GM19238 (cell line): ENCODE measurements around the gene INO80.
"Not testable (repeated sequence)": the region's sequence is repeated elsewhere in the genome, so short reads cannot be mapped to it uniquely, and the experiment has no call there.

Experiments
- DNase-seq: peaks from one replicate; pipeline ENCODE4 v3.0.0; 2011; ENCODE audit warnings: low spot score; ENCODE audit not compliant: insufficient read length

INO80 gene

DNA sequence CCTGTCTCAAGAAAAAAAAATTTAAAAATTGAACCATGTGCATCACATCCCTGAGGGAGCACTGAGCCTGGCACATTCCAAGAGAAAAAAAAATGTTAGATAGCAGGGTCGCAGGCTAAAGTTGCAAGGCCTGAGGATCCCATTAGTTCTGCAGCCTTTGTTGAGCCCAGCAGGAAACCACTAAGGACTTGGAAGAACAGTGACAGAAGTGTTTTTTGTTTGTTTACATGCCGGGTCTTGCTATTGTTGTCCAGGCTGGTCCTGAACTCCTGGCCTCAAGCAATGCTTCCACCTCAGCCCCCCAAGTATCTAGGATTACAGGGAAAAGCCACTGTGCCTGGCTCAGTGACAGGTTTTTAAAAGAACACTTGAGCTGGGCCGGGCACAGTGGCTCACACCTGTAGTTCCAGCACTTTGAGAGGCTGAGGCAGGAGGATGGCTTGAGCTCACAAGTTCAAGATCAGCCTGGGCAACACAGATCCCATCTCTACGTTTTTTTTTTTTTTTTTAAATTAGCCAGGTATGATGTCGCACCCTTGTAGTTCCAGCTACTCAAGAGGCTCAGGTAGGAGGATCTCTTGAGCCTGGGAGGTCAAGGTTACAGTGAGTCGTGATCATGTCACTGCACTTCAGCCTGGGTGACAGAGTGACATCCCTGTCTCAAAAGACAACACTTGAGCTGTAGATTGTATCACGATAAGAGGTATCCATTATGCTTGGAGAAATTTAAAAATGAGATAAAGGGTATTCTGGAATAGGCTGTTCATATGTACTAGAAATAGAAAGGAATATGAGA, 147.6 kb downstream of the INO80 start:
- no peak for DNase-seq

GRCh38 chr15:40964634-40965033, 151.4 kb downstream of the INO80 start:
- no peak for DNase-seq

- DNase-seq, result no peak
Measured at GRCh38 chr15:40964006-40964405, 152.1 kb downstream of the INO80 start.

DNA sequence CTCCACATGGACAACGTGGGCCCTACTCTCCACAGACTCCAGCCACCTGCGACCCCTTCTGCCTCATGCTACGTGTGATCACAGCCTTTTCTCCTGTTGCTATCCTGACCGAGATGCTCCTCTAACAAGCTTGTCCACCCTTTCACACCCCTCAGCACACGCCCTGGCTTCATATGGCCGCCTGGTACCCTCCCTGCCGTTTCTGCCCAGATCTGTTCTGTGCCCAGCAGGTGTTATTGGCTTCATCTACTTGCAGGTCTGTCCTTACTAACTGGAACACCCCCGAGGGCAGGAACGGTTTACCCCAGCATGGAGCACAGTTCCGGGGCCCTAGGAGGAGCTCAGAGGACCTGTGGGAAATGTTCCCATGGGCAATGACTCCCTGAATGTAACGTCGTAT, 152.9 kb downstream of the INO80 start:
- no peak for DNase-seq

DNA sequence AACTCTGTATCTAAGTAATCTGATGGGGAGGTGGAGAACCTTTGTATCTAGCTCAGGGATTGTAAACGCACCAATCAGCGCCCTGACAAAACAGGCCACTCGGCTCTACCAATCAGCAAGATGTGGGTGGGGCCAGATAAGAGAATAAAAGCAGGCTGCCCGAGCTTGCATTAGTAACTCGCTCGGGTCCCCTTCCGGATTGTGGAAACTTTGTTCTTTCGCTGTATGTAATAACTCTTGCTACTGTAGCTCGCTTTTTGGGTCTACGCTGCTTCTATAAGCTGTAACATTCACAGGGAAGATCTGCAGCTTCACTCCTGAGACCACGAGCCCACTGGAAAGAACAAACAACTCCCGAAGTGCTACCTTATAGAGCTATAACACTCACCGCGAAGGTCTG, 153.8 kb downstream of the INO80 start:
- DNase-seq, result not testable (repeated sequence)

DNA sequence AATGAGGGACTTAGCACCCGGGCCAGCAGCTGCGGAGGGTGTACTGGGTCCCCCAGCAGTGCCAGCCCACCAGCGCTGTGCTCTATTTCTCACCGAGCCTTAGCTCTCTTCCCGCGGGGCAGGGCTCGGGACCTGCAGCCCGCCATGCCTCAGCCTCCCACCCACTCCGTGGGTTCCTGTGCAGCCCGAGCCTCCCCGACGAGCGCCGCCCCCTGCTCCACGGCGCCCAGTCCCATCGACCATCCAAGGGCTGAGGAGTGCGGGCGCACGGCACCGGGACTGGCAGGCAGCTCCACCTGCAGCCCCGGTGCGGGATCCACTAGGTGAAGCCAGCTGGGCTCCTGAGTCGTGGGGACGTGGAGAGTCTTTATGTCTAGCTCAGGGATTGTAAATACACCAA, 154.3 kb downstream of the INO80 start:
- not testable (repeated sequence) for DNase-seq

GRCh38 chr15:40960925-40961324, 155.2 kb downstream of the INO80 start:
- no peak for DNase-seq

GRCh38 chr15:40960151-40960885, 155.8 kb downstream of the INO80 start:
- no peak for DNase-seq

GRCh38 chr15:40959331-40960141, 156.5 kb downstream of the INO80 start:
- DNase-seq, result no peak

GRCh38 chr15:40958723-40959122, 157.4 kb downstream of the INO80 start:
- no peak for DNase-seq

- DNase-seq, result no peak
Measured at GRCh38 chr15:40958146-40958545, 157.9 kb downstream of the INO80 start.

DNA sequence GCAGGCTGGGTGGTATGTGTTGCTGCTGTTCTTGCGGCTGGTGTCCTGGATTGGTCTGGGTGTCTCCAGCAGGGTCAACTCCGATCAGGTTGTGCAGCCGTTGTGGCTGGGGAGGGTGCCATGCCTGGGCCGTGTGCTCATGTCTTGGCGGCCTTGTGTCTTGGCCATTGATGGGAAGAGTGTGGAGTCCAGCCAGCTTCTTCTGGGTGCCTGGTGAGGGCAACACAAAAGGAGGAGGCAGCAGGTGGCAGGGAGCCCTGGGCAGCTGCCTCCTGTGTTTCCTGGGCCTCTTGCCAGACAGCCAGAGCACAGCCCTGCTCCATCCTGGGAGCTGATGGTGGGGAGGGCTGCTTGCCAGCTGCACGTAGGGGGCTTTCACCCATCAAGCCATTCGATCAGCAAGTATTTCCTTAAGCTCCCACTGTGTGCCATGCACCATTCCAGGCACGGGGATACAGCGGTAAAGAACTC, 158.5 kb downstream of the INO80 start:
- DNase-seq, result no peak

DNA sequence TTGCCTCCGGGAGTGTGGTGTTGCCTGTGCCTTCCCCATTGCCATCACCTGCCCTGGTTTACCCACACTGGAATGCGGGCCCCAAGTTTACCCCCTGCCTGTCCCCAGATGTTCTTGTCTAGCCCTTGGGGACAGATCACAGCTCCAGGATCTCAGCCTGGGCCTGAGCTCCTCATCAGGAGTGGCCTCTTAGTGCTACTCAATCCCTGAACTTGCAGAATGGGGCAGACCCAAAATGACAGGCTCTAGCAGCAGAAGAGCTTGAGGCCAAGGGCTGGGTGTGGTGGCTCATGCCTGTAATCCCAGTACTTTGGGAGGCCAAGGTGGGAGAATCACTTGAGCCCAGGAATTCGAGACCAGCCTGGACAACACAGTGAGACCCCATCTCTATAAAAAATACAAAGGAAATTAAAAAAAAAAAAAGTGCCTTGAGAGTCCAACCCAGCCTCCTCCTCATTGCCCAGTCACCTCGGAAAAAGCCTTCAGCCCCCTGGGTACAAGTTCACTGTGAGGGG, 159.0 kb downstream of the INO80 start:
- no peak for DNase-seq

DNA sequence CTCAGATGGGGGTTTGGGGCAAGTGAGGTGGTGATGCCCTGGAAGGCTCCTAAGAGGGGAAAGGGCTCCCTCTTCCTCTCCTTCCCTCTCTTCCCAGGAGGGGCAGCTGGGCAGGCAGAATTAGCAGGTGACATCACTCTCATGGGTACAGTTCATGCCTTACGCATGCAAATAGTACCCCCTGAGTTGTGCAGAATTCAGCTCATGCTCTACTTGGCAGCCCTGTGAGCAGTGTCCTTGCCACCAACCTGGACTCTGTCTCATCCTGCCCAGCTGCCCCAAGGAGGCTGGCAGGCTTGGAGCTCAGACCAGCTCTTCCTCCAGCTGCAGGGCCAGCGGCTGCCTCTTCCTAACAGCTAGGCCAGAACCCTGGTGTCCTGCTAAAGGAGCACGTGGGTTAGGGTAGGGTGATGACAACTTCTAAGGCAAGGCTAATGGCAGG, 159.5 kb downstream of the INO80 start:
- no peak for DNase-seq

DNA sequence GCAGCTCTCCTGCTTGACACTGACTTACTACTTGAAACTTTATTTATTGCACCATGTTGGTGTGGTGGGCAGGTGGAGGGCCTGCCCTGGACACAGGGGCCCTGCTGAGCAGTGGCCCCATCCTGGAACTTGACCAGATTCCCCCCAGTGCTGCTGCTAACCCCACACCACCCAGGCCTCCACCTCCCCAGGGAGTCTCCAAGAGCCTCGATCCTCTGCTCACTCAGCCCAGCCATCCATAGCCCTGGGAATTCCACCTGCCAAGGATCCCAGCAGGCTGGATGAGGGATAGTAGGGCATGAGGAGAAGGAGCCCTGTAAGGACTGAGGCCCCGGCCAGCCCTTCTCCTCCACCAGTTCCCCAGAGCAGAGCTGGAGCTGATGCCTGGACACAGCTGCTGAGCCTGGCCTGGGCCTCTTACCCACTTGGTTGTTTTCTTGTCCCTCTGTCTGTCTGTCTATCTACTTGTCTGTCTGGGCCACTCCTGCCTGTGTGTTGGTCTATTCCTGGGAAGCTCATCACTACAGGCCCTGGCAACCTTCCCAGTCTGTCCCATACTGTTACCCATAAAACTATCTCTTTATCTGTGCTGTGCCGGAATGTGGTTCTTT, 160.0 kb downstream of the INO80 start:
- DNase-seq, result no peak

- DNase-seq, result no peak
Measured at GRCh38 chr15:40955141-40955903, 160.8 kb downstream of the INO80 start.

- DNase-seq, result not testable (repeated sequence)
Measured at GRCh38 chr15:40954158-40954848, 161.8 kb downstream of the INO80 start.

DNA sequence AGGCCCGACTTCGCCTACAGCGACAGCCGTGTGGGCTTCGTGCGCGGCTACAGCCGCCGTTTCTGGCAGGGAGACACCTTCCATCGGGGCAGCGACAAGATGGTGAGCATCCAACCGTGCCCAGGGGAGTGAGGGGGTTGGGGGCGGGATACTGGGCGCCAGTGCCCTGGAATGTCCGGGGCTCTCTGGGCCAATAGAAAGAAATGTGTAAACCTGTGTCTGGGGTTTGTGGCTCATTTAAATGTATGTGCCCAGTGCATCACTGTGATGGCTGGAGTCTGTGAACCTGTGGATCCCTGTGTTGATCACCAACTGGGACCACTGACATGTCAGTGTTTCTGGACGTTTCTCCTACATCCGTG, 162.4 kb downstream of the INO80 start:
- no peak for DNase-seq

DNA sequence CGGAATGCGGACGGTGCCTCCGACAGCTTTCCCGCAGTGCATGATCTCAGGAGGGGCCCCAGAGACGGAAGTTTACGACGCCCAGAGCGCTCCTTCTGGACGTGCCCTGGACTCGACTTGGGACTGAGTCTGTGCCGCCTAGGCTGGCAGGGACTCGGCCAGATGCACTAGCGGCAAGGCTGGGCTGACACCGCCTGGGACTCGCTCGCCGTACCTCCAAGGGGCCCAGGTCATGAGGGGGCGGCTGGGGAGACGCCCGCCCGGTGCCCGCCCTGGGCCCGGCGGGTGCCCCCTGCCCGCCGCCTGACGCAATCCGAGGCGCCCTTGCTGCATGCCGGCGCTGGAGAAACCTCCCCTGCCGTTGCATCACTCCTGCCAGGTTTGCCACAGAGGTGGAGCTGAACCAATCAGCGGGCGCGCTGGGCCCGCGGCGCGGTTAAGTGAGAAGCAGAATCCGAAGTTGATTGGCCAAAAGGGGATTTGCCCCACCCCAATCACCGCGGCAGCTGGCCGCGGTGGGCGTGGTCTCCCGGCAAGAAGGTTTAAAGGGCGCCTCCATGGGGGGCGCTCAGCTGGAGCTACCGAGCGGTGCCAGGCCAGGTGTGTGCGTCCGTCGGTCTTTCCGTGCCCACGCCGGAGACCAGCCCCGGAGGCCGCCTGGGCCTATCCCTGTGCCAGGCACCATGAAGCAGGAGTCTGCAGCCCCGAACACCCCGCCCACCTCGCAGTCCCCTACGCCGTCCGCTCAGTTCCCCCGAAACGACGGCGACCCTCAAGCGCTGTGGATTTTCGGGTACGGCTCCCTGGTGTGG, 163.0 kb downstream of the INO80 start, which contains the start of gene CHAC1:
Gene CHAC1 (plus strand): TSS at position 571 of the 812 bp plus-strand sequence. CDS start 113 bp downstream, at position 684.
- peak; percentile 99 for DNase-seq
